GM12878 (cell line): ENCODE measurements around the gene SUGCT. TPM values are rescaled to one million over a fixed set of nuclear protein-coding genes. Genes with fewer than 3 reads are reported as not detected.

Experiments used
- ATAC-seq: fragments of 200-7000 bp; cut with Tn5 transposase; 3 replicates; pipeline ENCODE4 v1.9.1; 2020; ENCODE audit warnings: mild to moderate bottlenecking, moderate library complexity
- BruUV-seq: library from RNA; stranded (reverse); fragments of 400-500 nt; replicated peaks from 2 replicates; lab custom pipeline; 2021; lab: Mats Ljungman, UMichigan
- CTCF ChIA-PET: fragments of 300-600 bp; sonication (Branson Sonifier 250); formaldehyde crosslinking; extraction: SDS; loops from one replicate; lab custom pipeline; 2021; ENCODE audit warnings: inconsistent platforms; lab: Yijun Ruan, JAX
- POLR2A ChIA-PET: fragments of 350-600 bp; formaldehyde crosslinking; extraction: SDS; loops from one replicate; lab custom pipeline; 2021; ENCODE audit warnings: inconsistent platforms; lab: Charles Lee
- RAD21 ChIA-PET: fragments of 300-600 bp; sonication (Branson Sonifier 250); formaldehyde crosslinking; loops from one replicate; lab custom pipeline; 2023; ENCODE audit warnings: antibody characterized with exemption; ENCODE audit not compliant: unreplicated experiment; lab: Charles Lee
- SMC1A ChIA-PET: fragments of 300-600 bp; sonication (Branson Sonifier 250); formaldehyde crosslinking; loops from one replicate; lab custom pipeline; 2023; ENCODE audit not compliant: unreplicated experiment, uncharacterized antibody; lab: Charles Lee
- DNase-seq: peaks from one replicate; pipeline ENCODE4 v3.0.0-alpha.2; 2011; ENCODE audit warnings: low read depth, low spot score
- FAIRE-seq: peaks from 3 replicates; lab custom pipeline; 2011; peaks lifted over from hg19 to GRCh38; lab: Jason Lieb, UNC
- H2AFZ ChIP-seq: 2 replicates; pipeline ENCODE4 v1.6.0; 2011; ENCODE audit warnings: low read depth, low read length, control low read depth; ENCODE audit not compliant: control insufficient read depth
- H3K27ac ChIP-seq: 2 replicates; pipeline ENCODE4 v1.5.1; 2011; ENCODE audit warnings: control low read depth; ENCODE audit not compliant: control insufficient read depth, insufficient read depth
- H3K27me3 ChIP-seq, 2 experiments: replicated peaks in 1 of 2; 2 replicates each; pipeline versions ENCODE4 v1.6.0 to v1.6.1; 2011; ENCODE audit warnings: low read length in 1 of 2; ENCODE audit not compliant: control insufficient read depth in 2 of 2, insufficient read depth in 2 of 2
- H3K36me3 ChIP-seq, 2 experiments: 2 replicates each; pipeline ENCODE4 v1.5.1; 2011; ENCODE audit warnings: low read length in 1 of 2; ENCODE audit not compliant: control insufficient read depth in 2 of 2, insufficient read depth in 2 of 2
- H3K4me1 ChIP-seq: 2 replicates; pipeline ENCODE4 v1.6.1; 2011; ENCODE audit warnings: mild to moderate bottlenecking, low read length, moderate library complexity, mixed read lengths; ENCODE audit not compliant: control insufficient read depth, insufficient read depth
- H3K4me2 ChIP-seq: 2 replicates; pipeline ENCODE4 v1.6.0; 2011; ENCODE audit warnings: control low read depth; ENCODE audit not compliant: control insufficient read depth, insufficient read depth
- H3K4me3 ChIP-seq: fragments of 200-600 bp; sonication (generic); 2 replicates; pipeline ENCODE4 v1.5.1; 2016
- H3K79me2 ChIP-seq: 2 replicates; pipeline ENCODE4 v1.6.0; 2011; ENCODE audit warnings: low read length; ENCODE audit not compliant: control insufficient read depth, insufficient read depth
- H3K9ac ChIP-seq: 2 replicates; pipeline ENCODE4 v1.8.0; 2011; ENCODE audit warnings: low read length, control low read depth, mixed read lengths; ENCODE audit not compliant: control insufficient read depth, insufficient read depth
- H3K9me3 ChIP-seq: replicated peaks from 3 replicates; pipeline ENCODE4 v1.5.1; 2011; ENCODE audit warnings: mild to moderate bottlenecking, low read length; ENCODE audit not compliant: control insufficient read depth, insufficient read depth
- H4K20me1 ChIP-seq: 2 replicates; pipeline ENCODE4 v1.6.0; 2011; ENCODE audit not compliant: control insufficient read depth, insufficient read depth
- EGR1 ChIP-seq, 2 experiments: IDR thresholded peaks; 1 replicate in 1 of 2; 2 replicates in 1 of 2; pipeline ENCODE4 v1.6.1; 2011 to 2012; ENCODE audit warnings: low read depth in 2 of 2, low read length in 2 of 2, borderline replicate concordance in 1 of 2, mild to moderate bottlenecking in 1 of 2, moderate library complexity in 1 of 2
- EZH2 ChIP-seq: IDR thresholded peaks from 2 replicates; pipeline ENCODE4 v1.6.1; 2012; ENCODE audit warnings: low read depth, mild to moderate bottlenecking, control low read depth, inconsistent platforms, low read length, borderline replicate concordance; ENCODE audit not compliant: control insufficient read depth
- NFXL1 ChIP-seq: fragments of 450-650 bp; IDR thresholded peaks from 2 replicates; pipeline ENCODE4 v1.6.1; 2017; ENCODE audit warnings: antibody characterized with exemption, mild to moderate bottlenecking, borderline replicate concordance
- NKRF ChIP-seq: fragments of 450-650 bp; conservative IDR thresholded peaks from 2 replicates; pipeline ENCODE4 v1.6.1; 2017; ENCODE audit warnings: mild to moderate bottlenecking, moderate library complexity
- PML ChIP-seq: IDR thresholded peaks from 2 replicates; pipeline ENCODE4 v1.6.1; 2012; ENCODE audit warnings: low read length, inconsistent platforms
- POLR2AphosphoS5 ChIP-seq: IDR thresholded peaks from 2 replicates; pipeline ENCODE4 v1.6.1; 2011; ENCODE audit warnings: mild to moderate bottlenecking, low read length, inconsistent platforms
- RELB ChIP-seq: fragments of 450-650 bp; IDR thresholded peaks from 2 replicates; pipeline ENCODE4 v1.6.1; 2017; ENCODE audit warnings: low read depth, mild to moderate bottlenecking, moderate library complexity
- RFX5 ChIP-seq: IDR thresholded peaks from 2 replicates; pipeline ENCODE4 v1.6.1; 2011; ENCODE audit warnings: low read depth, low read length, improper control_type of control experiment
- SMAD5 ChIP-seq: IDR thresholded peaks from 2 replicates; pipeline ENCODE4 v1.6.1; 2016; ENCODE audit warnings: antibody characterized with exemption, low read depth
- WGBS: methylation state at CpG from one replicate; pipeline ENCODE4 v1.1.6; 2016; ENCODE audit warnings: low lambda C conversion rate; ENCODE audit not compliant: insufficient replicate concordance, insufficient coverage; ENCODE audit errors: missing lambda C conversion rate; 5-methylcytosine and 5-hydroxymethylcytosine counted together
- in situ Hi-C: fragments of 300-500 bp; cut with MboI; formaldehyde crosslinking; loops from 9 replicates; pipeline ENCODE4 v1.14.3; 2018; ENCODE audit warnings: mixed read lengths
- intact Hi-C: fragments of 100-400 bp; cut with micrococcal nuclease; formaldehyde crosslinking; loops from one replicate; pipeline ENCODE4 v1.14.2; 2022; ENCODE audit not compliant: unreplicated experiment
- polyA plus RNA-seq, 11 experiments: library from polyadenylated mRNA; depleted of rRNA in 4 of 11; unstranded in 6 of 11; stranded (reverse) in 5 of 11; fragments of >200 nt; fragmentation: Nextera tagmentation in 4 of 11; fragmentation: Illumina TruSeq in 1 of 11; extraction: Ambion mirVana in 4 of 11; extraction: Trizol in 1 of 11; gene quantifications; 1 replicate in 1 of 11; 2 replicates in 10 of 11; pipeline versions ENCODE4 v1.2.1 to v1.2.3, GENCODE V29; 2011 to 2016; ENCODE audit warnings: inconsistent platforms in 2 of 11, missing spikeins in 2 of 11, low read depth in 1 of 11
- total RNA-seq, 4 experiments: library from RNA; depleted of rRNA in 3 of 4; stranded (reverse); fragments of >200 nt in 3 of 4; fragmentation: Illumina TruSeq in 1 of 4; extraction: Trizol in 1 of 4; gene quantifications; 2 replicates each; pipeline versions ENCODE4 v1.2.1 to v1.2.3, GENCODE V29; 2013 to 2021

SUGCT gene
- total and polyA plus RNA-seq, 10 of the 15 experiments (the other 5 are each of a cell fraction or from before 2014, with no cell fraction given) = 0.08 to 1.2 (median 0.67) TPM; not detected in 1

GRCh38 chr7:40701836-40702551 is 567.2 kb downstream of the SUGCT start:
- DNase-seq (no peak), FAIRE-seq (no peak), ATAC-seq (peak; percentile 11; the same call in 2 of the 3 replicates)
- intact Hi-C loops (loop anchor here (5.0 to 10.0 kb wide), 2 partner anchors 747 to 1005 kb away; partner anchors contain the start of gene CDK13), in situ Hi-C loops (no loop called here)
- H3K4me2 ChIP-seq = no peak overlapping the region
- no peaks in the 10 kb centered on the region for H3K36me3 ChIP-seq
- ChIA-PET POLR2A (interaction anchor here (0.7 kb wide), 1 partner anchor 10 kb away, joined by 3 read pairs; no protein-coding TSS in a partner anchor), CTCF (interaction anchor here (0.6 to 1.5 kb wide), 3 partner anchors 9 to 350 kb away, joined by 3 read pairs; no protein-coding TSS in a partner anchor), SMC1A (interaction anchor here (1.4 to 1.9 kb wide), 2 partner anchors 9 to 97 kb away, joined by 4 to 6 read pairs; no protein-coding TSS in a partner anchor), RAD21 (no interaction called here)
- no peak overlapping the region for H3K4me3 ChIP-seq
- no TSS peak for BruUV-seq
- H3K9me3 ChIP-seq = no peaks in the 10 kb centered on the region
- H4K20me1 ChIP-seq = no peaks in the 10 kb centered on the region
- H3K79me2 ChIP-seq = no peaks in the 10 kb centered on the region
- 59% methylated on average over 3 of the region's 3 CpGs for WGBS
- no peak overlapping the region for H2AFZ ChIP-seq
- no peak overlapping the region for H3K9ac ChIP-seq
- H3K27ac ChIP-seq = no peak overlapping the region
- no peak for TF ChIP-seq RELB
- no peak for TF ChIP-seq PML
- no peak for TF ChIP-seq SMAD5
- TF ChIP-seq NKRF = no peak
- no peak for TF ChIP-seq RFX5
- no peak for TF ChIP-seq EGR1 (IDR thresholded peaks at IDR 0.05; ENCODE audit: borderline replicate concordance in 1 of 2, low read depth in 2 of 2, low read length in 2 of 2)
- no peak for TF ChIP-seq POLR2AphosphoS5
- no peak for TF ChIP-seq NFXL1
- TF ChIP-seq EZH2 = no peak
- no peaks in the 10 kb centered on the region for H3K4me1 ChIP-seq
- no peaks in the 10 kb centered on the region for H3K27me3 ChIP-seq
